Mammary microvascular endothelial cell (primary cell): ENCODE results near the gene ZNF83. TPM values are rescaled to one million over a fixed set of nuclear protein-coding genes. Genes with fewer than 3 reads are reported as not detected.

Experiments
- total RNA-seq: library from RNA; depleted of rRNA; stranded (reverse); fragments of >200 nt; gene quantifications from 2 replicates; pipeline ENCODE4 v1.2.3, GENCODE V29; 2015

ZNF83 gene
- 20.8 and 25.8 TPM in 2 replicates for total RNA-seq

DNA sequence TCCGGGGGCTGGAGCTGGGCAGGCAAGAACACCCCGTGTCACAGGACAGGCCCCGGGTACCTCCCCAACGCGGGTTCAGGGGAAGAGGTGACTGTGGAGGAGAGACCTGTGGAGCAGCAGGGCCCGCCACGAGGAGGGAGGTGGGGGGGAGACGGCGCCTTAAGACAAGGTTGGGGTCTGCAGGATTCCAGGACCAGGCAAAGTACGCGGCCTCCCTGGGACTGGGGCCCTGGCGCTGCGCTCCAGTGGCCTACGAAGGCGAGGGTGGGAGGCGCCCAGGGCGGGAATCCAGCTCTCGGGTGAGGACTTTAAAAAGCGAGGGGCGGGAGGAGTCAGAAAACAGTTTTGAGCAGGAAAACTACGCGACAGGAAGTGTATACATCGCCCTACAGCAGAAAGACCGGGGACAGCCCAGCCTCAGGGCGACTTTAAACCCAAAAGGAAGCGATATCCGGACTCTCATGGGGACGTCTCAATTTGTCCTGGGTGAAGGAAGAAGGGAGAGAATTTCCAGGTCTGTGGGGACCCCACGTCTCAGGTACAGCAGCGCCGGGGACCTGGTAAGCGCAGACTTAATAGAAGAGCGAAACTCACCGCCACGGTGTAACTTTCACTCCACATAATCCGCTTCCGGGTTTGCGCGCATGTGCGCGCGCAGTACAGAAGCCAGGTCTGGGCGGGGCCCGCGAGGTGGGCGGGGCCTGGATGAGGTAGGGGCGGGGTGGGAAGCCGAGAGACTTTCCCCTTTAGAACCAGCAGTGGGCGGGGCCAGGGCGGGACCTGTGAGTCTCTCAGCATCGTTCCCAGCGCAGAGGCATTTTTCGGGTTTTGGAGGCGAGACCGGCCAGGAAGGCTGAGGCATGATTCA, at the start of gene ZNF83:
TSS of gene ZNF83 (minus strand) at position 638 of the 868 bp plus-strand sequence.

DNA sequence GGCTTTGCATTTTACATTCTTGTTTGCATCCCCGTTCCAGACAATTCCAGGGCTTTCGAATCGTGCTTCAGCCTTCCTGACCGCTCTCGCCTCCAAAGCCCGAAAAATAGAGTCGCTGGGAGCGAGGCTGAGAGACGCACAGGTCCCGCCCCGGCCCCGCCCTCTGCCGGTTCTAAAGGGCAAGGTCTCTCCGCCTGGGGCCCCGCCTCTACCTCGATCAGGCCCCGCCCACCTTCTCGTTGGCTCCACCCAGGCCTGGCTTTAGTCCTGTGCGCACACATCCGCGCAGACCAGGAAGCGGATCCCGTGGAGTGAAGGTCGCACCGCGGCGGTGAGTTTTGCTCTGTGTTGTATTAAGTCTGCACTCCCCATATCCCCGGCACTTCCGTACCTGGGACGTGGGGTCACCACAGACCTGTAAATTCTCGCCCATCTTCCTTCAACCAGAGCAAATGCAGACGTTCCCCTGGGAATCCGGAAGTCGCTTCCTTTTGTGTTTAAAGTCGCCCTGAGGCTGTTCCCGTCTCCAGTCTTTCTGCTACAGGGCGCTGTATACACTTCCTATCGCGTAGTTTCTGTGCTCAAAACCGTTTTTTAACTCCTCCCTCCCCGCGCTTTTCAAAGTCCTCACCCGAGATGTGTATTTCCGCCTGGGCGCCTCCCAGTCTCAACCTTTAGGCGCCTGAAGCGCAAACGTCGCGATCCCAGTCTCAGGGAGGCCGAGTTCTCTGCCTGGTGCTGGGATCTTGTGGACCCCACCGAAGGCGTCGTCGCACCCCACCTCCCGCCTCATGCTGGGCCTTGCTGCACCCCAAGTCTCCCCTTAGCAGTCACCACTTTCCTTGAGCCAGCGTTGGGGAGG, 67.9 kb downstream of the ZNF83 start, which contains the start of gene ZNF701:
TSS of gene ZNF701 (plus strand) at position 288 of the 862 bp plus-strand sequence. CDS start 3,861 bp downstream, outside the sequence.

Other genes with a start within 250 kb of the ZNF83 start
- gene ZNF528, start 240.5 kb downstream of the ZNF83 start, total RNA-seq = 6.2 and 11.3 TPM in 2 replicates
- not detected in 2 replicates for gene ZNF534, start 209.2 kb downstream of the ZNF83 start, total RNA-seq
- gene ZNF578, start 184.8 kb downstream of the ZNF83 start, total RNA-seq = 0.49 and 2.0 TPM in 2 replicates
- gene ZNF808, start 110.7 kb downstream of the ZNF83 start, total RNA-seq = 7.9 and 10.3 TPM in 2 replicates
- gene ZNF701, start 68.1 kb downstream of the ZNF83 start, total RNA-seq = 8.9 and 9.7 TPM in 2 replicates
- 5.9 and 11.3 TPM in 2 replicates for gene ZNF611, start 96.7 kb upstream of the ZNF83 start, total RNA-seq
- 2.5 and 4.0 TPM in 2 replicates for gene ZNF600, start 148.4 kb upstream of the ZNF83 start, total RNA-seq
- gene ZNF28, start 183.3 kb upstream of the ZNF83 start, total RNA-seq = 11.7 and 14.4 TPM in 2 replicates
- 12.3 and 12.5 TPM in 2 replicates for gene ZNF468, start 219.3 kb upstream of the ZNF83 start, total RNA-seq